Measurements from ENCODE around the gene CD34. TPM values are rescaled to one million over a fixed set of nuclear protein-coding genes. Genes with fewer than 3 reads are reported as not detected.

Gene CD34
- total RNA-seq, 1 experiment from 2014 or later, result not detected

- no TSS peak for BruUV-seq (replicated peaks)
- no peak overlapping the region for H3K27ac ChIP-seq (ENCODE audit: low read depth, low read length, poor library complexity, severe bottlenecking)
- no peaks in the 10 kb centered on the region for H3K27me3 ChIP-seq (replicated peaks; ENCODE audit: insufficient read depth, low read depth, low read length, poor library complexity)
- no peak overlapping the region for H3K4me3 ChIP-seq (ENCODE audit: low read depth, low read length, poor library complexity, severe bottlenecking)
- no peaks in the 10 kb centered on the region for H3K4me1 ChIP-seq (ENCODE audit: insufficient read depth, low read length, poor library complexity, severe bottlenecking)
- POLR2A ChIA-PET (ENCODE audit: low non-redundant PET), result no interaction called here
- no peak for TF ChIP-seq EZH2 (IDR thresholded peaks at IDR 0.05; ENCODE audit: borderline replicate concordance, low read depth, low read length, poor library complexity, severe bottlenecking)
- TF ChIP-seq CTCF (conservative IDR thresholded peaks at IDR 0.05; ENCODE audit: low read depth, low read length), result no peak
- no peaks in the 10 kb centered on the region for H3K9me3 ChIP-seq (ENCODE audit: low read depth, low read length, poor library complexity, severe bottlenecking)
- intact Hi-C loops (cut with micrococcal nuclease; ENCODE audit: unreplicated experiment), result no loop called here
- no peak for DNase-seq (ENCODE audit: low spot score)
- H3K36me3 ChIP-seq (ENCODE audit: insufficient read depth, low read length, poor library complexity, severe bottlenecking), result no peaks in the 10 kb centered on the region
- CTCF ChIA-PET, result interaction anchor here (0.5 kb wide), 1 partner anchor 18 kb away, joined by 5 read pairs; no protein-coding TSS in a partner anchor
Measured at GRCh38 chr1:207841901-207842300, 69.0 kb downstream of the CD34 start.

- H3K27me3 ChIP-seq (replicated peaks; ENCODE audit: insufficient read depth, low read depth, low read length, poor library complexity), result no peaks in the 10 kb centered on the region
- H3K4me1 ChIP-seq (ENCODE audit: insufficient read depth, low read length, poor library complexity, severe bottlenecking), result no peaks in the 10 kb centered on the region
- POLR2A ChIA-PET (ENCODE audit: low non-redundant PET), result no interaction called here
- intact Hi-C loops (cut with micrococcal nuclease; ENCODE audit: unreplicated experiment), result no loop called here
- no peak overlapping the region for H3K4me3 ChIP-seq (ENCODE audit: low read depth, low read length, poor library complexity, severe bottlenecking)
- BruUV-seq (replicated peaks), result no TSS peak
- H3K27ac ChIP-seq (ENCODE audit: low read depth, low read length, poor library complexity, severe bottlenecking), result no peak overlapping the region
- no peak for TF ChIP-seq EZH2 (IDR thresholded peaks at IDR 0.05; ENCODE audit: borderline replicate concordance, low read depth, low read length, poor library complexity, severe bottlenecking)
- TF ChIP-seq CTCF (conservative IDR thresholded peaks at IDR 0.05; ENCODE audit: low read depth, low read length), result no peak
- DNase-seq (ENCODE audit: low spot score), result no peak
- H3K9me3 ChIP-seq (ENCODE audit: low read depth, low read length, poor library complexity, severe bottlenecking), result no peaks in the 10 kb centered on the region
- no peaks in the 10 kb centered on the region for H3K36me3 ChIP-seq (ENCODE audit: insufficient read depth, low read length, poor library complexity, severe bottlenecking)
- CTCF ChIA-PET, result no interaction called here
Measured at GRCh38 chr1:207841293-207841692, 69.6 kb downstream of the CD34 start.

GRCh38 chr1:207840380-207840779, 70.5 kb downstream of the CD34 start:
- Histone ChIP-seq H3K27ac (ENCODE audit: low read depth, low read length, poor library complexity, severe bottlenecking) (no peak overlapping the region), H3K9me3 (ENCODE audit: low read depth, low read length, poor library complexity, severe bottlenecking) (no peaks in the 10 kb centered on the region)
- no peak for DNase-seq (ENCODE audit: low spot score)

More at GRCh38 chr1:207840380-207840779, 70.5 kb downstream of the CD34 start:
- POLR2A ChIA-PET (ENCODE audit: low non-redundant PET), result no interaction called here
- no peak overlapping the region for H3K4me3 ChIP-seq (ENCODE audit: low read depth, low read length, poor library complexity, severe bottlenecking)
- no TSS peak for BruUV-seq (replicated peaks)
- TF ChIP-seq CTCF (conservative IDR thresholded peaks at IDR 0.05; ENCODE audit: low read depth, low read length) (no peak), EZH2 (IDR thresholded peaks at IDR 0.05; ENCODE audit: borderline replicate concordance, low read depth, low read length, poor library complexity, severe bottlenecking) (no peak)
- H3K36me3 ChIP-seq (ENCODE audit: insufficient read depth, low read length, poor library complexity, severe bottlenecking), result no peaks in the 10 kb centered on the region
- CTCF ChIA-PET, result no interaction called here
- H3K4me1 ChIP-seq (ENCODE audit: insufficient read depth, low read length, poor library complexity, severe bottlenecking), result no peaks in the 10 kb centered on the region
- intact Hi-C loops (cut with micrococcal nuclease; ENCODE audit: unreplicated experiment), result no loop called here
- H3K27me3 ChIP-seq (replicated peaks; ENCODE audit: insufficient read depth, low read depth, low read length, poor library complexity), result no peaks in the 10 kb centered on the region

All from A673 (cell line).